OCI-LY3 (cell line): ENCODE measurements around the gene BCL6.

Experiments
- CTCF ChIP-seq: fragments of 200-600, 300-600 bp; sonication (generic); IDR thresholded peaks from 2 replicates; pipeline ENCODE4 v1.5.1; 2014; ENCODE audit warnings: antibody characterized with exemption, low read length, low read depth
- EZH2phosphoT487 ChIP-seq: fragments of 200-600 bp; shearing (Covaris generic); IDR thresholded peaks from 2 replicates; pipeline ENCODE4 v1.6.1; 2018; ENCODE audit warnings: antibody characterized with exemption, mixed run types, low read depth

GRCh38 chr3:187769771-187770170, 24.5 kb upstream of the BCL6 start:
- TF ChIP-seq CTCF, result no peak
- no peak for TF ChIP-seq EZH2phosphoT487
